ENCODE data around the gene DLGAP5. TPM values are rescaled to one million over a fixed set of nuclear protein-coding genes. Genes with fewer than 3 reads are reported as not detected.

Gene DLGAP5
- total and polyA plus RNA-seq, 2 of the 13 experiments (the other 11 are each of a cell fraction or from before 2014, with no cell fraction given) = 7.7 to 55.8 TPM

GRCh38 chr14:55118761-55119160 is 72.6 kb downstream of the DLGAP5 start:
- CTCF ChIA-PET (ENCODE audit: low intra/inter-chr PET ratio, low total read pairs) = no interaction called here
- no peak for FAIRE-seq

More at GRCh38 chr14:55118761-55119160, 72.6 kb downstream of the DLGAP5 start:
- Histone ChIP-seq H2AFZ (ENCODE audit: low read length) (no peak overlapping the region), H3K4me1 (ENCODE audit: insufficient read depth, low read length) (peaks cover 82% of the 10 kb centered on the region), H3K4me2 (ENCODE audit: low read depth, low read length) (no peak overlapping the region), H3K9ac (ENCODE audit: insufficient read depth, low read depth, low read length) (no peak overlapping the region), H3K36me3 (replicated peaks in 1 of 2; ENCODE audit: control insufficient read depth in 1 of 2, insufficient read depth in 2 of 2, low read length in 2 of 2) (no peaks in the 10 kb centered on the region), H4K20me1 (ENCODE audit: insufficient read depth, low read length) (no peaks in the 10 kb centered on the region), H3K27me3 (ENCODE audit: control insufficient read depth in 1 of 2, insufficient read depth in 2 of 2, low read length in 2 of 2) (no peaks in the 10 kb centered on the region), H3K4me3 (replicated peaks in 1 of 3; ENCODE audit: insufficient read depth in 1 of 3, low read depth in 2 of 3, low read length in 3 of 3) (no peak overlapping the region), H3K9me3 (ENCODE audit: low read length) (no peaks in the 10 kb centered on the region), H3K79me2 (ENCODE audit: insufficient read depth, low read length) (no peaks in the 10 kb centered on the region), H3K27ac (ENCODE audit: extremely low read length, insufficient read depth, low read length) (no peak overlapping the region)
- ATAC-seq (no peak), DNase-seq (ENCODE audit: low spot score) (no peak)
- in situ Hi-C loops (cut with HindIII; ENCODE audit: extremely low pct_ligation_motif_present, low pct_unique_long_range_greater_than_20kb) (no loop called here), intact Hi-C loops (cut with micrococcal nuclease; ENCODE audit: unreplicated experiment) (no loop called here)
- BruUV-seq (replicated peaks) = no TSS peak
- TF ChIP-seq ZSCAN20 (CRISPR knock-in tag; IDR thresholded peaks at IDR 0.05; ENCODE audit: borderline replicate concordance) (no peak), ZNF275 (CRISPR knock-in tag; IDR thresholded peaks at IDR 0.05; ENCODE audit: borderline replicate concordance) (no peak), NFE2 (CRISPR knock-in tag; IDR thresholded peaks at IDR 0.05) (no peak), SIN3B (IDR thresholded peaks at IDR 0.05; ENCODE audit: low read length) (no peak), SRF (IDR thresholded peaks at IDR 0.05; ENCODE audit: low read depth, low read length) (no peak), ZNF674 (CRISPR knock-in tag; IDR thresholded peaks at IDR 0.05; ENCODE audit: low read depth) (no peak), ZNF367 (CRISPR knock-in tag; IDR thresholded peaks at IDR 0.05; ENCODE audit: borderline replicate concordance) (no peak), RBM39 (IDR thresholded peaks at IDR 0.05; ENCODE audit: low read depth, low read length, poor library complexity, severe bottlenecking) (no peak), SIN3A (IDR thresholded peaks at IDR 0.05; ENCODE audit: borderline replicate concordance, low read depth, low read length) (no peak), TAF1 (CRISPR knock-in tag; IDR thresholded peaks at IDR 0.05) (no peak), ZNF552 (CRISPR knock-in tag; IDR thresholded peaks at IDR 0.05; ENCODE audit: borderline replicate concordance) (no peak), HNF4G (IDR thresholded peaks at IDR 0.05; ENCODE audit: borderline replicate concordance, low read depth, low read length) (no peak), HNF4G (CRISPR knock-in tag; IDR thresholded peaks at IDR 0.05; ENCODE audit: borderline replicate concordance, low read depth) (no peak), ETS1 (CRISPR knock-in tag; IDR thresholded peaks at IDR 0.05) (no peak), ONECUT2 (CRISPR knock-in tag; IDR thresholded peaks at IDR 0.05) (no peak), ZBTB7A (CRISPR knock-in tag; IDR thresholded peaks at IDR 0.05) (no peak), ZNF562 (CRISPR knock-in tag; IDR thresholded peaks at IDR 0.05; ENCODE audit: borderline replicate concordance) (no peak)
- TF ChIP-seq, protein P1, sequence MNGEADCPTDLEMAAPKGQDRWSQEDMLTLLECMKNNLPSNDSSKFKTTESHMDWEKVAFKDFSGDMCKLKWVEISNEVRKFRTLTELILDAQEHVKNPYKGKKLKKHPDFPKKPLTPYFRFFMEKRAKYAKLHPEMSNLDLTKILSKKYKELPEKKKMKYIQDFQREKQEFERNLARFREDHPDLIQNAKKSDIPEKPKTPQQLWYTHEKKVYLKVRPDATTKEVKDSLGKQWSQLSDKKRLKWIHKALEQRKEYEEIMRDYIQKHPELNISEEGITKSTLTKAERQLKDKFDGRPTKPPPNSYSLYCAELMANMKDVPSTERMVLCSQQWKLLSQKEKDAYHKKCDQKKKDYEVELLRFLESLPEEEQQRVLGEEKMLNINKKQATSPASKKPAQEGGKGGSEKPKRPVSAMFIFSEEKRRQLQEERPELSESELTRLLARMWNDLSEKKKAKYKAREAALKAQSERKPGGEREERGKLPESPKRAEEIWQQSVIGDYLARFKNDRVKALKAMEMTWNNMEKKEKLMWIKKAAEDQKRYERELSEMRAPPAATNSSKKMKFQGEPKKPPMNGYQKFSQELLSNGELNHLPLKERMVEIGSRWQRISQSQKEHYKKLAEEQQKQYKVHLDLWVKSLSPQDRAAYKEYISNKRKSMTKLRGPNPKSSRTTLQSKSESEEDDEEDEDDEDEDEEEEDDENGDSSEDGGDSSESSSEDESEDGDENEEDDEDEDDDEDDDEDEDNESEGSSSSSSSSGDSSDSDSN (CRISPR knock-in tag; IDR thresholded peaks at IDR 0.05) = no peak
- WGBS (ENCODE audit: low lambda C conversion rate) = 77% methylated on average over 3 of the region's 3 CpGs
- POLR2A ChIA-PET = interaction anchor here (1.3 kb wide), 1 partner anchor 15 kb away, joined by 3 read pairs; no protein-coding TSS in a partner anchor
